Urothelium cell line (cell line): Measurements from ENCODE around the gene MAL.
"Not testable (repeated sequence)": the region's sequence is repeated elsewhere in the genome, so short reads cannot be mapped to it uniquely, and the experiment has no call there.

Experiments
- DNase-seq: peaks from one replicate; pipeline ENCODE4 v3.0.0; 2011; ENCODE audit warnings: low spot score, mixed read lengths
- FAIRE-seq: peaks from 2 replicates; lab custom pipeline; 2011; peaks lifted over from hg19 to GRCh38; lab: Jason Lieb, UNC

Gene MAL

DNA sequence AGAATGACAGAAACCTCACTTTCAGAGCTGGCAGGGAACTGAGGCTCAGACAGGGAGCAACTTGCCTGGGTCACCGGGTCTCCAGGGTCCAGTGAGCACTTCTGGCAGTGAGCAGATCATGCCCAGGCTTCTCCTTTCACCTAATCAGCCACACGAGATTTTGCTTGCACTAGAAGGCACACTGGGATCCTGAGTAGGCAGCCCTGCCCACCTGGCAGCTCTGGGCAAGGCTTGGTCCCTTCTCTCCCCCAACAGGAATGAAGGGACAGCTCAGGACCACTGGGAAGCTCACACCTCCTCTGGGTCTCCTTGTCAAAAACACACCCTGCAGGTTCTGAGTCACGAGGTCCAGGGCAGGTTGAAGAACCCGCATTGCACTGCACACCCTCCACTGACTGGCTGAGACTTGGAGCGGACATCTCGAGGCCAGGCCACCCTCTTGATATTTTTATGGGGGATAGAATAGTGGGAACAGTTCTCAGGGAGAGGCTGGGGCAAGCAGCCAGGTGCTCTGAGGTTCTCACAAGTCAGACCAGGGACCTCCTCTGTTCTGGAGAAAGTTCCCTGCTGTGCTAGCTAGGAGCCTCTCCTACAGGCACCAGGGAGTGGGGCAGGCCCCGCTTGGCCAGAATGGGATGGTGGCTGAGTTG lies 5.7 kb downstream of the MAL start:
- DNase-seq (no peak), FAIRE-seq (no peak)

DNA sequence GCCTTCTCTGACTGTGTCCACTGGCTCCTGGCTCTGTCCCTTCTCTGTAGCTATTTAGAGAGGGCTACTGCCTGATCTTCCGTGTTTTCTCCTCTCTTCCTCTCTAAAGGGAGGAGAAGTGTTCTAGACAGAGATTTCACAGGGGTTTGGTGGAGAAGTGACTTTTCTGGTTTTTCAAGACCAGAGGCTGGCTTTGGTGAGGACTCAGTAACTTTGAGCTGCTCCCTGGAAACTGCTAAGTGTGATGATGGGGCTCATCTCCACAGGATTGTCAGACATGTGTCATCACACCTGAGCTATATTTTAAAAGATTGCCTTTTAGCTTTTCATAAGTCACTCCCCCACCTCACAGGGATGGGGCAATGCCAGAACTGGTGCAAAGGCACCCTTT lies 6.2 kb downstream of the MAL start:
- no peak for DNase-seq
- no peak for FAIRE-seq

- DNase-seq (no peak), FAIRE-seq (no peak)
Measured at GRCh38 chr2:95032341-95032740, 6.8 kb downstream of the MAL start.

DNA sequence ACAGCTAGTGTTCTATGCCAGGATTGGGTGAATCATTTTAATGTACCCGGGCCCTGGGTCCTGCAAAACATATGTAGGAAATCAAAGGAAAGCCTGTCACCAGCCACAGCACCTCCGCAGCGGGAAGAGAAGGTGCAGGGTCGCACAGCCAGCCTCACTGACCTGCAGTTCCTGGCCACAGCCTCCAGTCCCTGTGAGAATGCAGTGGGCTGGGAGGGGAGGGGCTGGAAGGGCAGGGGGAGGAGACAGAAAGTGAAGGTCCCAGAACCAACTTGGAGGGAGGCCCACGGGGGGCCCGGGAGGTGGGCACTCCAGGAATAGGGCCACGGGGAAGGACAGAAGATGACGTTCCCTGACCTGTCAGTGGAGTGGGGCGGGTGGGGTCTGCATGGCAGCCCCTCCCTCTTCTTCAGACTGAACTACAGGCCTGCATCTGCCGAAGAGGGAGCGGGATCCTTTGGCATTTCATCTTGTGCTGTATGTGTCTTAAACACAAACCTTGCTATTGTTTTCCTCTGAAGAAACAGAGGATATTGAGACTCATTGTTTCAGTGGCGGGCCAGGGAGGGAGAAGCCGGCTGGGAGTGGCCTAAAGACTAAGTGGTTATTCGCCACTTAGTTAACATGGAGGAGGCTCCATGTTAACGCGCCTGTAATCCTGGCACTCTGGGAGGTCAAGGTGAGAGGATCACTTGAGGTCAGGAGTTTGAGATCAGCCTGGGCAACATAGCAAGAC lies 7.5 kb downstream of the MAL start:
- FAIRE-seq (no peak), DNase-seq (no peak)

- no peak for FAIRE-seq
- no peak for DNase-seq
Measured at GRCh38 chr2:95034221-95034620, 8.7 kb downstream of the MAL start.

DNA sequence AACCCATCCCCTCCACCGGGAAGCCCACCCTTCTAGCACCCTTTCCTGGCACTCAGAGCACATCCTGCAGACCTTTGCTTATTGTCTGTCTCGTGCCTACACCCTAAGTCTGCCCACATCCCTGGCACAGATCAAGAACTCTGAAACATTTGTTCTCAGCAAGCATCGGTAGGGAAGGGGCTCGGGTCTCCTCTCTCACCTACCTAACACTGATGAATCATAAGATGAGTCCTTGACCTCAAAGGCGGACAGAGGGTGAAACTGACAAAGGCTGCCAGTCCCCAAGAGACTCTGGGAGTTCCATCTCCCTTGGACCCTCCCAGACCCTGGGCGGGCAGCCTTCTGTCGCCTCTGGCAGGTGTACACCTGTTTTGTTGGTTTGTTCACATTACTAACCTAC lies 9.3 kb downstream of the MAL start:
- FAIRE-seq (no peak), DNase-seq (no peak)

DNA sequence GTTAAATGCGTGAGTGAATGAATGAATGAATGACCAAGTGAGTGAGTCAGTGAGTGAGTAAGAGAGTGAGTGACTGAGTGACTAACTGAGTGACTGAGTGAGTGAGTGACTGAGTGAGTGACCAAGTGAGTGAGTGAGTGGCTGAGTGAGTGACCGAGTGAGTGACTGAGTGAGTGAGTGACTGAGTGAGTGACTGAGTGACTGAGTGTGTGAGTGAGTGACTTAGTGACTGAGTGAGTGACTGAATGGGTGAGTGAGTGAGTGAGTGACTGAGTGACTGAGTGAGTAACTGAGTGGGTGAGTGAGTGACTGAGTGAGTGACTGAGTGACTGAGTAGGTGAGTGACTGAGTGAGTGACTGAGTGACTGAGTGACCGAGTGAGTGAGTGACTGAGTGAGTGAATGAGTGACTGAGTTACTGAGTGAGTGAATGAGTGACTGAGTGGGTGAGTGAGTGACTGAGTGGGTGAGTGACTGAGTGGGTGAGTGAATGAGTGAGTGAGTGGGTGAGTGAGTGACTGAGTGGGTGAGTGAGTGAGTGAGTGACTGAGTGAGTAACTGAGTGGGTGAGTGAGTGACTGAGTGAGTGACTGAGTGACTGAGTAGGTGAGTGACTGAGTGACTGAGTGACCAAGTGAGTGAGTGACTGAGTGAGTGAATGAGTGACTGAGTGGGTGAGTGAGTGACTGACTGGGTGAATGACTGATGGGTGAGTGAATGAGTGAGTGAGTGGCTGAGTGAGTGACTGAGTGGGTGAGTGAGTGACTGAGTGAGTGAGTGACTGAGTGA lies 11.3 kb downstream of the MAL start:
- no peak for DNase-seq
- FAIRE-seq = peak; percentile 90

DNA sequence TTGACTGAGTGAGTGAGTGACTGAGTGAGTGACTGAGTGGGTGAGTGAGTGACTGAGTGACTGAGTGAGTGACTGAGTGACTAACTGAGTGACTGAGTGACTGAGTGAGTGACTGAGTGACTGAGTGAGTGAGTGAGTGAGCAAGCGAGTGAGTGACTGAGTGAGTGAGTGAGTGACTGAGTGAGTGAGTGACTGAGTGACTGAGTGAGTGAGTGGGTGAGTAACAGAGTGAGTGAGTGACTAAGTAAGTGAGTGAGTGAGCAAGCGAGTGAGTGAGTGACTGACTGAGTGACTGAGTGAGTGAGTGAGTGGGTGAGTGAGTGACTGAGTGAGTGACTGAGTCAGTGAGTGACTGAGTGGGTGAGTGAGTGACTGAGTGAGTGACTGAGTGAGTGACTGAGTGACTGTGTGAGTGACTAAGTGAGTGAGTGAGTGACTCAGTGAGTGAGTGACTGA lies 11.9 kb downstream of the MAL start:
- FAIRE-seq (no peak), DNase-seq (no peak)

DNA sequence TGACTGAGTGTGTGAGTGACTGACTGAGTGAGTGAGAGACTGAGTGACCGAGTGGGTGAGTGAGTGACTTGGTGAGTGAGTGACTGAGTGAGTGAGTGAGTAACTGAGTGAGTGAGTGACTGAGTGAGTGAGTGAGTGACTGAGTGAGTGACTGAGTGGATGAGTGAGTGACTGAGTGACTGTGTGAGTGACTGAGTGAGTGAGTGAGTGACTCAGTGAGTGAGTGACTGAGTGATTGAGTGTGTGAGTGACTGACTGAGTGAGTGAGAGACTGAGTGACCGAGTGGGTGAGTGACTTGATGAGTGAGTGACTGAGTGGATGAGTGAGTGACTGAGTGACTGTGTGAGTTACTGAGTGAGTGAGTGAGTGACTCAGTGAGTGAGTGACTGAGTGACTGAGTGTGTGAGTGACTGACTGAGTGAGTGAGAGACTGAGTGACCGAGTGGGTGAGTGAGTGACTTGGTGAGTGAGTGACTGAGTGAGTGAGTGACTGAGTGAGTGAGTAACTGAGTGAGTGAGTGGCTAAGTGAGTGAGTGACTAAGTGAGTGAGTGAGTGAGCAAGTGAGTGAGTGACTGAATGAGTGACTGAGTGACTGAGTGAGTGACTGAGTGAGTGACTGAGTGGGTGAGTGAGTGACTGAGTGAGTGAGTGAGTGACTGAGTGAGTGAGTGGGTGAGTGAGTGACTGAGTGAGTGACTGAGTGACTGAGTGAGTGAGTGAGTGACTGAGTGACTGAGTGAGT lies 12.5 kb downstream of the MAL start:
- FAIRE-seq = peak; percentile 98
- not testable (repeated sequence) for DNase-seq

GRCh38 chr2:95038635-95039298 lies 13.3 kb downstream of the MAL start:
- FAIRE-seq = peak; percentile 78

GRCh38 chr2:95039363-95039762 lies 13.9 kb downstream of the MAL start:
- no peak for DNase-seq
- FAIRE-seq = peak; percentile 80

More at GRCh38 chr2:95038635-95039298, 13.3 kb downstream of the MAL start:
- no peak for DNase-seq

GRCh38 chr2:95039978-95040377 lies 14.5 kb downstream of the MAL start:
- peak; percentile 97 for FAIRE-seq
- DNase-seq = no peak

- DNase-seq (no peak), FAIRE-seq (no peak)
Measured at GRCh38 chr2:95040426-95040825, 14.9 kb downstream of the MAL start.

DNA sequence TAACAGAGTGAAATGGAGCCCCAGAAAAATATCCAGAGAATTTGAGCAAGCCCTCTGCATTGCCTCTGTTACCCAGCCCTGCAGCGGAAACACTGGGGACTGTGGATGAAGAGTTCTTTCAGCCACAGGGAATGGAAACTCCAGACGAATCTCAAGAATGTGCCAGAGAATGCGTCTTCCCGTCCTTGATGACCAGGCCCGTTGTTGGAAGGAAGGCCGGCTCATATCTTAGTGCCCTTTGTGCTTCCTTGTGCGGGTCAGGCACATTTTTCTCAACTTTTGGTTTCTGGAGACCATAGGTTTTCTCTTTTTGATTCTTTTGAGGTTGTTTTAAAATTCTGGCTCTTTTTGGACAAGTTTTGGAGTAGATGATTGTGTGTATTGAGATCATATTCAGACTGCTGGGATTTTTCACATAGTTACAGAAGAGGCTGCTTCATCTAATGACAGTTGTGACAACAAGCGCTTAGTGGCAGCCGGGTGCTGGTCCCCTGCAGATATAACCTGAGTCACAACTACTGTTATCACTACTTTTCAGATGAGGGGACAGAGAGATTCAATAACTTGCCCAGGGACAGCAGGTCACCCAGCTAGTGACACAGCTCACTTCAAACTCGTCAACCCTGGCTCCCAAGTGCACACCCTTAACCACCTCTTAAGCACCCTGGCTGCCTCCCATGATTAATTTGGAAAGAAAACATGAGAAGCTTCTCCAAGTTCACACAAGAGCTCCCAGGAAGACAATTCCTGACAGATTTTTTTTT lies 15.7 kb downstream of the MAL start:
- FAIRE-seq = no peak
- DNase-seq = no peak

DNA sequence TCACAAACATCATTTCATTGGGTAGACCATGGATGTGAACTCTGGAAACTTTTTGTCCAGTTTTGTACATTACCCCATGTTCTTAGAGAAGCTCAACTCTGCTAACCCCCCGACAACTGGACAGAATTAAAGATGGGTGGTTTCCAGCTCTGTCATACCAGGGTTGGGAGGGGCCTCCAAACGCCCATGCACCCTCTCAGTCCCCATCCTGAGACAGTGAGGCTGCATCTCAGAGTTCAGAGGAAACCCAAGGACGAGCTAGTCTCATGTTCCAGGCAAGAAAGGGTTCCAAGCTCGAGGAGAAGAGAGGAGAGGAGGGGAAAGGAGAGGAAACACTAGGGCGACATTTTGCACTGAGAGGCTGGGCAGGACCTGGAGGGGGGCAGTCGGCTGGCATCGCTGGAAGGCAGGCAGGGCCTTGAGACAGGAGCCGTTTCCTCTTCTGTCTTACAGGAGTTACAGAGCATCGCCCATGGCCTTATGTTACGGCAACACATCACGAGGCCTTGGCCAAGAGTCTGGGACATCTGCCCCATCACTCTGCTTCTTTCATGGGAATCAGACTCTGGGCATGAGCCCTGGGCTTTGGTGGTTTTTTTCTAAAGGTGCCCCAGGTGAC lies 16.4 kb downstream of the MAL start:
- DNase-seq = no peak

DNA sequence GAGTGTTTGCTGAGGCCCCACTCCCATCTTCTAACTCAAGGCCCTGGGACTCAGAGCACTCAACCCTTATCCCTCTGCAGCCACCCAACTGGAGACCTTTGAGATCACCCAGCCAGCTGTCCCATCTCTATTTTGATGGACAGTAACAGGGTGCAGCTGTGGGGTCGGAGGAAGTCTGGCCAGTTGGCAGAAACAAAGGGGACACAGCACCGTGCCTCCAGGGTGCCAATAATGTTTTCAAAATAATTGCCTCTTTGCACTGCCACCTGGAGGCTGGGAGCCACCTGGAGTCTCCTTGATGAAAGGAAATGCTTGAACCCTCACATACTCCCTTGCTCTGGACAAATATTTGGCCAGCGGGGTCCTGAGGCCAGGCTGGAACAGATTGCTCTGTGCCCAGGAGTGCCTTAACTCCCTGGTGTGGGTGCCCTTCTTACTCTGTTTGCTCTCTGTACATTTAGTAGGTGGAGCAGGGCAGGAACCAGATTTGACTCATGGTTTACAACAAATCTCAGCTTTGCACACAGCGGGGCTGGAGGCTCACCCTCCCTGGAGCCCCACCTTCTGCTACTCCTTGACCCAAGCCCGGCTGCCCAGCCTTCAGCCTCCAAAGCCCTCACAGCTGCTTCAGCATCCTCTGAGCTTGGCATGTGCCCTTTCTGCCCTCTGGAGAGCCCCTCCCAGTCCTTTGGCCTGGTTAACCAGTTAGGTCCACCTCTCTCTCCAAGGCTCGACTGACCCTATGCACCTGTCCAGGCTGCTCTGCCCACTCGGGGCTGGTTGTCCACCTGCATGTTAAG lies 17.2 kb downstream of the MAL start:
- DNase-seq (no peak), FAIRE-seq (no peak)

More for the DNA sequence above, 16.4 kb downstream of the MAL start:
- no peak for FAIRE-seq

- DNase-seq (peak; percentile 93), FAIRE-seq (peak; percentile 30)
Measured at GRCh38 chr2:95043300-95044093, 18.0 kb downstream of the MAL start.

DNA sequence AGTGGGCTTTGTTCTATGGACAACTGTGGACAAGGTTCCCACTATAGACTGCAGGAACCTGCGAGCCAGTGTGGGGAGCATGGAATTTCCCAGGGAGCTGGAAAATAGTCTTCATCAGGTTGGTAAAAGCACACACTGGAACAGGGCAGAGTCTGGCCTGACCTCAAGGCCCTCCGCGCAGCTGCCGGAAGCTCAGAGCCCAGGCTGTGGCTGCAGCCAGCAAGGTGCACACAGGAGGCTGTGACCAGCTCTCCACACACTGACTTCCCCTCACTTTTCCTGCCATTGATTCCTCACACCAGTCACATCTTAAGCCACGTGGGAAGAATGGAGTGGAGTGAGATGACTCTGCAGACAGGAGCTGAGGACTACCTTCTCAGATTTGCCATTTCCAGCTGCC lies 19.1 kb downstream of the MAL start:
- no peak for FAIRE-seq
- no peak for DNase-seq
